Loucy (cell line): ENCODE data around the gene FSHB.

Experiments used
- EZH2phosphoT487 ChIP-seq: fragments of 200-600 bp; IDR thresholded peaks from 2 replicates; pipeline ENCODE4 v1.6.1; 2018; ENCODE audit warnings: antibody characterized with exemption, mild to moderate bottlenecking, moderate library complexity, borderline replicate concordance
- TF ChIP-seq, protein P1 (sequence below): fragments of 200-600 bp; sonication (generic); conservative IDR thresholded peaks from 2 replicates; pipeline ENCODE4 v1.5.1; 2014; ENCODE audit warnings: mild to moderate bottlenecking, antibody characterized with exemption, low read length

DNA sequence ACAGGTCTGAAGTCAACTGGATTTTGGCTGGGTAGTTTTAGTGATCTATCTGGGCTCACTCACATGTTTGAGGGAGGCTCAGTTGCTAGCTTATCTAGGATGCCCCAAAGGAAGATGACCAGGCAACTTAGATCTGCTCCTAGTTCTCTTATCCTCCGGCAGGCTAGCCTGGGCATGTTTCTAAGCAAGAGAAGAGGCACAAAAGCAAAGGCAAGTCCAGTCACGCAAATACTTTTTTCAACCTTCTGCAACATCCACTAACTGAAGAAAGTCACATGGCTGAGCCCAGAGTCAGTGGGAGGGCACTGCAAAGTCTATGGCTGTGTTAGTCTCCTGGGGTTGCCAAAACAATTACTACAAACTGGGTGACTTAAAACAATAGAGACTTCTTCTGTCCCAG, 32.9 kb upstream of the FSHB start:
- TF ChIP-seq, protein P1, sequence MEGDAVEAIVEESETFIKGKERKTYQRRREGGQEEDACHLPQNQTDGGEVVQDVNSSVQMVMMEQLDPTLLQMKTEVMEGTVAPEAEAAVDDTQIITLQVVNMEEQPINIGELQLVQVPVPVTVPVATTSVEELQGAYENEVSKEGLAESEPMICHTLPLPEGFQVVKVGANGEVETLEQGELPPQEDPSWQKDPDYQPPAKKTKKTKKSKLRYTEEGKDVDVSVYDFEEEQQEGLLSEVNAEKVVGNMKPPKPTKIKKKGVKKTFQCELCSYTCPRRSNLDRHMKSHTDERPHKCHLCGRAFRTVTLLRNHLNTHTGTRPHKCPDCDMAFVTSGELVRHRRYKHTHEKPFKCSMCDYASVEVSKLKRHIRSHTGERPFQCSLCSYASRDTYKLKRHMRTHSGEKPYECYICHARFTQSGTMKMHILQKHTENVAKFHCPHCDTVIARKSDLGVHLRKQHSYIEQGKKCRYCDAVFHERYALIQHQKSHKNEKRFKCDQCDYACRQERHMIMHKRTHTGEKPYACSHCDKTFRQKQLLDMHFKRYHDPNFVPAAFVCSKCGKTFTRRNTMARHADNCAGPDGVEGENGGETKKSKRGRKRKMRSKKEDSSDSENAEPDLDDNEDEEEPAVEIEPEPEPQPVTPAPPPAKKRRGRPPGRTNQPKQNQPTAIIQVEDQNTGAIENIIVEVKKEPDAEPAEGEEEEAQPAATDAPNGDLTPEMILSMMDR: no peak
- TF ChIP-seq EZH2phosphoT487: no peak
